ENCODE results near the gene CALML5. TPM values are rescaled to one million over a fixed set of nuclear protein-coding genes. Genes with fewer than 3 reads are reported as not detected.

The CALML5 gene
- polyA plus RNA-seq, 1 of the 3 experiments (the other 2 are of a cell fraction): not detected

DNA sequence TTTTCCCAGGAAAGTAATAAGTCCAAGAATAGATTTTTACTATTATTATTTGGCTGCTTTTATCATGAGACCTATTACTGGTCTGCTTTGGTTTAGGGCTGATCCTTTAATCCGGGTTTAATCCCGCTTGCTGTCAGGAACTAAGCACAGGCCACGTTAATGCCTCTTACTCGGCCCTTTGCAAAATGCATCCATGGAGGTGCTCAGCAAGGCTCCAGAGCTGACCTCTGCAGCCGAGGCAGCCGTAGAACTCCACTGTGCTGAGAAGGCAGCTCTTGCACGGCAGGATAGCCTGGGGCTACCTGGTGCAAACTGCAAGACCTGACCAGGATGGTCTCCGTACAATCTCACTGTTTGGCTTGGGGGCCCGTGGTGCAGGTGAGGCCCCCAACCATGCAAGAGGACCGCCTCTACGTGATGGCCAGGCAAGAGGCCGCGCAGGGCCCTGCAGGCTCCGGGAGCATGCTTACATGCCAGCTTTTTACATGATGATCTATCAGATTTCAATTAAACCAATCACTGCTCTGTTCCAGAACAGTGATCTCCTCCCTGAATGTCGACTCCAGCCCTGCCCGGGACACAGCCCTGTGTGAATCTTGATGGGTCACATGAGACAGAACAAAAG lies 15.0 kb upstream of the CALML5 start:
- Histone ChIP-seq H3K9ac (no peak overlapping the region), H3K4me3 (ENCODE audit: low read depth in 2 of 2, low read length in 1 of 2) (no peak overlapping the region), H3K4me2 (no peak overlapping the region), H3F3A (replicated peaks; ENCODE audit: insufficient read depth) (no peaks in the 10 kb centered on the region), H3K36me3 (replicated peaks in 1 of 2; ENCODE audit: control insufficient read depth in 1 of 2, insufficient read depth in 2 of 2, low read length in 1 of 2) (no peaks in the 10 kb centered on the region), H3K9me2 (no peaks in the 10 kb centered on the region), H3K9me3 (no peaks in the 10 kb centered on the region), H3K4me1 (ENCODE audit: control insufficient read depth in 1 of 2, insufficient read depth in 2 of 2, low read depth in 1 of 2, low read length in 1 of 2) (no peaks in the 10 kb centered on the region), H3K27ac (ENCODE audit: low read depth in 2 of 2, low read length in 1 of 2) (no peak overlapping the region), H3K79me2 (ENCODE audit: insufficient read depth) (no peaks in the 10 kb centered on the region), H4K20me1 (ENCODE audit: insufficient read depth) (no peaks in the 10 kb centered on the region), H3K27me3 (ENCODE audit: insufficient read depth) (no peaks in the 10 kb centered on the region), H2AFZ (ENCODE audit: low read depth) (no peak overlapping the region)
- CTCF ChIA-PET: interaction anchor here (1.4 kb wide), 2 partner anchors 15 to 109 kb away, joined by 3 read pairs; partner anchors contain the start of gene CALML5
- TF ChIP-seq, protein P1, sequence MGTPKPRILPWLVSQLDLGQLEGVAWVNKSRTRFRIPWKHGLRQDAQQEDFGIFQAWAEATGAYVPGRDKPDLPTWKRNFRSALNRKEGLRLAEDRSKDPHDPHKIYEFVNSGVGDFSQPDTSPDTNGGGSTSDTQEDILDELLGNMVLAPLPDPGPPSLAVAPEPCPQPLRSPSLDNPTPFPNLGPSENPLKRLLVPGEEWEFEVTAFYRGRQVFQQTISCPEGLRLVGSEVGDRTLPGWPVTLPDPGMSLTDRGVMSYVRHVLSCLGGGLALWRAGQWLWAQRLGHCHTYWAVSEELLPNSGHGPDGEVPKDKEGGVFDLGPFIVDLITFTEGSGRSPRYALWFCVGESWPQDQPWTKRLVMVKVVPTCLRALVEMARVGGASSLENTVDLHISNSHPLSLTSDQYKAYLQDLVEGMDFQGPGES (IDR thresholded peaks at IDR 0.05; ENCODE audit: low read depth, low read length): no peak
- no peak for TF ChIP-seq TEAD4 (IDR thresholded peaks at IDR 0.05; ENCODE audit: borderline replicate concordance, insufficient read depth)
- TF ChIP-seq FOXJ3 (CRISPR knock-in tag; IDR thresholded peaks at IDR 0.05): no peak
- TF ChIP-seq YY1 (IDR thresholded peaks at IDR 0.05; ENCODE audit: low read depth): no peak
- TF ChIP-seq ZBTB33 (IDR thresholded peaks at IDR 0.05; ENCODE audit: borderline replicate concordance, low read depth): no peak
- TF ChIP-seq USF2 (IDR thresholded peaks at IDR 0.05; ENCODE audit: borderline replicate concordance, low read depth, low read length): no peak
- no peak for TF ChIP-seq NRF1 (IDR thresholded peaks at IDR 0.05; ENCODE audit: low read depth, low read length)
- TF ChIP-seq SIN3A (IDR thresholded peaks at IDR 0.05; ENCODE audit: borderline replicate concordance, low read depth, low read length): no peak
- no peak for TF ChIP-seq RAD21 (IDR thresholded peaks at IDR 0.05; ENCODE audit: low read length)
- no peak for TF ChIP-seq MEF2A (IDR thresholded peaks at IDR 0.05; ENCODE audit: borderline replicate concordance, low read depth)
- TF ChIP-seq GATA2 (CRISPR knock-in tag; IDR thresholded peaks at IDR 0.05): no peak
- no peak for TF ChIP-seq MAX (IDR thresholded peaks at IDR 0.05; ENCODE audit: low read depth)
- TF ChIP-seq RCOR1 (IDR thresholded peaks at IDR 0.05; ENCODE audit: low read length): no peak
- no peak for TF ChIP-seq RXRA (IDR thresholded peaks at IDR 0.05; ENCODE audit: borderline replicate concordance, low read depth)
- no peak for TF ChIP-seq SMC3 (IDR thresholded peaks at IDR 0.05; ENCODE audit: low read depth, low read length)
- no peak for TF ChIP-seq GABPA (IDR thresholded peaks at IDR 0.05; ENCODE audit: low read depth)
- TF ChIP-seq CTCF (IDR thresholded peaks at IDR 0.05): no peak
- no peak for DNase-seq
- WGBS (ENCODE audit: low lambda C conversion rate): 77% methylated on average over 14 of the region's 16 CpGs
- POLR2A ChIA-PET: no interaction called here

Measured in SK-N-SH (cell line).